ENCODE data around the gene PADI1. TPM values are rescaled to one million over a fixed set of nuclear protein-coding genes. Genes with fewer than 3 reads are reported as not detected.

The PADI1 gene
- total RNA-seq, 1 experiment from 2014 or later, result not detected

Small RNA genes within 50 kb of the gene (small RNA-seq; reads per million reads assigned to genes)
- 0 reads per million in 2 experiments for gene MIR3972

Other genes starting within 250 kb of the PADI1 start
- gene MFAP2, start 224.5 kb upstream of the PADI1 start, total RNA-seq (2014; rRNA removed; shearing (Covaris generic)), result 0.40 and 1.4 TPM in 2 replicates
- 46.7 and 46.9 TPM in 2 replicates for gene ATP13A2, start 193.2 kb upstream of the PADI1 start, total RNA-seq (2014; rRNA removed; shearing (Covaris generic))
- gene SDHB, start 151.1 kb upstream of the PADI1 start, total RNA-seq (2014; rRNA removed; shearing (Covaris generic)), result 341 and 356 TPM in 2 replicates
- 1.7 and 2.4 TPM in 2 replicates for gene PADI2, start 85.7 kb upstream of the PADI1 start, total RNA-seq (2014; rRNA removed; shearing (Covaris generic))
- 0.19 and 0.21 TPM in 2 replicates for gene PADI3, start 44.0 kb downstream of the PADI1 start, total RNA-seq (2014; rRNA removed; shearing (Covaris generic))
- gene PADI4, start 103.1 kb downstream of the PADI1 start, total RNA-seq (2014; rRNA removed; shearing (Covaris generic)), result not detected in 2 replicates
- not detected in 2 replicates for gene PADI6, start 167.1 kb downstream of the PADI1 start, total RNA-seq (2014; rRNA removed; shearing (Covaris generic))
- 46.3 and 49.0 TPM in 2 replicates for gene RCC2, start 234.5 kb downstream of the PADI1 start, total RNA-seq (2014; rRNA removed; shearing (Covaris generic))

Data from SK-MEL-5 (cell line).